ENCODE measurements around the gene PITPNM3. TPM values are rescaled to one million over a fixed set of nuclear protein-coding genes. Genes with fewer than 3 reads are reported as not detected.

The PITPNM3 gene
- total RNA-seq, 1 experiment from 2014 or later: 4.2 TPM

- ChIA-PET RAD21 (ENCODE audit: low non-redundant PET in 1 of 2, low total read pairs in 2 of 2, uncharacterized antibody in 2 of 2, unreplicated experiment in 2 of 2) (interaction anchor here in 1 of 2 experiments (0.6 kb wide), 1 partner anchor 1236 kb away, joined by 4 read pairs; no protein-coding TSS in a partner anchor), POLR2A (no interaction called here), CTCF (interaction anchor here (1.2 kb wide), 1 partner anchor 76 kb away, joined by 3 read pairs; no protein-coding TSS in a partner anchor)
- no peak overlapping the region for H3K27ac ChIP-seq (ENCODE audit: low read depth, low read length)
- no peak for TF ChIP-seq ATF3 (IDR thresholded peaks at IDR 0.05)
- TF ChIP-seq CEBPB (IDR thresholded peaks at IDR 0.05; ENCODE audit: low read depth): no peak
- TF ChIP-seq YY1 (IDR thresholded peaks at IDR 0.05; ENCODE audit: extremely low read depth, insufficient replicate concordance, low read depth, low read length): no peak
- TF ChIP-seq SP1 (IDR thresholded peaks at IDR 0.05; ENCODE audit: low read depth): no peak
- TF ChIP-seq CTCF (IDR thresholded peaks at IDR 0.05 in 2 of 3, conservative IDR thresholded peaks at IDR 0.05 in 1 of 3; ENCODE audit: borderline replicate concordance in 1 of 3, insufficient read depth in 1 of 3, low read depth in 2 of 3, low read length in 2 of 3): no peak
- TF ChIP-seq EZH2 (IDR thresholded peaks at IDR 0.05): no peak
- TF ChIP-seq REST (IDR thresholded peaks at IDR 0.05; ENCODE audit: low read depth): no peak
- no peak for TF ChIP-seq POLR2A (IDR thresholded peaks at IDR 0.05; ENCODE audit: borderline replicate concordance, extremely low read depth, insufficient read depth, insufficient read length)
- no peak for TF ChIP-seq FOSL1 (IDR thresholded peaks at IDR 0.05; ENCODE audit: low read depth)
- TF ChIP-seq MAX (IDR thresholded peaks at IDR 0.05): no peak
- TF ChIP-seq ZNF274 (IDR thresholded peaks at IDR 0.05; ENCODE audit: low read depth, low read length): no peak
- H3K9ac ChIP-seq (ENCODE audit: low read length): no peak overlapping the region
- peaks cover 18 to 32% of the 10 kb centered on the region in 2 experiments for H3K4me1 ChIP-seq (ENCODE audit: control insufficient read depth in 1 of 2, insufficient read depth in 2 of 2, low read length in 2 of 2)
- BruUV-seq (replicated peaks): no TSS peak
- H3K27me3 ChIP-seq (ENCODE audit: insufficient read depth, low read length): no peaks in the 10 kb centered on the region
- no peaks in the 10 kb centered on the region for H3K9me3 ChIP-seq (ENCODE audit: control insufficient read depth in 1 of 2, insufficient read depth in 1 of 2, low read depth in 1 of 2, low read length in 2 of 2)
- H3K4me2 ChIP-seq (ENCODE audit: low read length): no peak overlapping the region
- ATAC-seq (no peak), DNase-seq (ENCODE audit: low read depth, low spot score) (no peak)
- H4K20me1 ChIP-seq (ENCODE audit: insufficient read depth): no peaks in the 10 kb centered on the region
- no peaks in the 10 kb centered on the region for H3K36me3 ChIP-seq (ENCODE audit: control insufficient read depth in 1 of 2, insufficient read depth in 2 of 2, low read length in 2 of 2)
- no peak overlapping the region for H2AFZ ChIP-seq (ENCODE audit: low read depth, low read length, poor library complexity, severe bottlenecking)
- H3K9me2 ChIP-seq (ENCODE audit: insufficient read depth): no peaks in the 10 kb centered on the region
- no peaks in the 10 kb centered on the region for H3K79me2 ChIP-seq (ENCODE audit: insufficient read depth, low read length)
- intact Hi-C loops (cut with micrococcal nuclease): no loop called here
- H3K4me3 ChIP-seq (replicated peaks in 1 of 2; ENCODE audit: low read depth in 1 of 2, low read length in 2 of 2): no peak overlapping the region
Measured at GRCh38 chr17:6549384-6550036, 6.8 kb downstream of the PITPNM3 start.

Data from HCT116 (cell line).